Stimulated activated CD8-positive, alpha-beta memory T cell treated with anti-CD3 and anti-CD28 coated beads, Interleukin-4, amount 100 ng/mL, for 4 hours (primary cell): Measurements from ENCODE around the gene SPOCK1.
"Not testable (repeated sequence)": the region's sequence is repeated elsewhere in the genome, so short reads cannot be mapped to it uniquely, and the experiment has no call there.

ENCODE experiments used
- DNase-seq, 2 donors: peaks; one replicate each; pipeline ENCODE4 v3.0.0-alpha.2; 2020; ENCODE audit warnings: low read depth in 2 of 2, low spot score in 1 of 2

The SPOCK1 gene

GRCh38 chr5:137498736-137499505 lies at the start of gene SPOCK1:
TSS of gene SPOCK1 (minus strand) at chr5:137499326.
- DNase-seq: no peak

DNA sequence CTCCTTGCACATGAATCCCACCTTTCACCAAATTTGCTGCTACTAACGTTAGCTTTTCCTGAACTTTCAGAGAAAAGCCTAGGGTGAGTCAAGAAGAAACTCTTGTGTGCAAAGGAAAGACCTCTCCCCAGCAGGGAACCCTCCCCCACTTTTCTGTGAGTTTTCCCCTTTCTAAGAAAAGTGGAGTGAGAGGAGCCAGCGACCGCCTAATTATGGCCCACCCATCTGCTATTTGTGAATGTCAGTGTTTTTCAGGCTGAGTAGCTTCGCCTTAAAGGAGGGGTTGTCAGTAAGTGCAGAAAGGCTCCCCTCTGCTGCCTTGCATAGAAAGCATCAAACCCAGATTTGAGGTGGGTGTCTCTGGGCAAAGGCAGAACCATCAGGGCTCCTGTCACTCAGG lies 46.8 kb upstream of the SPOCK1 start:
- no peak for DNase-seq

DNA sequence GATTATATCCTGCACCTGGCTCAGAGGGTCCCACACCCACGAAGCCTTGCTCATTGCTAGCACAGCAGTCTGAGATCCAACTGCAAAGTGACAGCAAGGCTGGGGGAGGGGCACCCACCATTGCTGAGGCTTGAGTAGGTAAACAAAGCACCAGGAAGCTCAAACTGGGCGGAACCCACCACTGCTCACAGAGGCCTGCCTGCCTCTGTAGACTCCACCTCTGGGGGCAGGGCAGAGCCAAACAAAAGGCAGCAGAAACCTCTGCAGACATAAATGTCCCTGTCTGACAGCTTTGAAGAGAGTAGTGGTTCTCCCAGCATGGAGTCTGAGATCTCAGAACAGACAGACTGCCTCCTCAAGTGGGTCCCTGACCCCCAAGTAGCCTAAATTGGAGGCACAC lies 36.3 kb upstream of the SPOCK1 start:
- DNase-seq: not testable (repeated sequence)

GRCh38 chr5:137533963-137534362 lies 34.8 kb upstream of the SPOCK1 start:
- no peak for DNase-seq

DNA sequence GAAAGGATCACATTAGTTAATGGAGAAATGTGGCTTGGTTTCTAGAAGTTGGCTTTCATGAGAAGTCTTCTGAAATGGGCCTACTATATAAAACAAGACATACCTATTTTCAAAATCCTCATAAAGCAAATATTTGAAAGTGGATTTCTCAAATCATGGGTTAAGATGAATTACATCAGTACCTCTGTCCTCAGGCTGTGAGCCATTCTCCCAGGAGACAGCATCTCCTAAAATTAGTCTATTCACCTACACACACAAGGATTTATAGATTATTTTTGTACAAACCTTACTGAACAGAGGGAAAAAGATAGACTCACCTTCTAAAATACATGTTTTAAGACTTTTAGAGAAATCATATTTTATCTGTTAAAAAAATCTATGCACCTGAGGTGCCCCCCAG lies 32.1 kb upstream of the SPOCK1 start:
- no peak for DNase-seq

- no peak for DNase-seq
These were observed 22.1 kb upstream of the SPOCK1 start for GRCh38 chr5:137521246-137521645.

DNA sequence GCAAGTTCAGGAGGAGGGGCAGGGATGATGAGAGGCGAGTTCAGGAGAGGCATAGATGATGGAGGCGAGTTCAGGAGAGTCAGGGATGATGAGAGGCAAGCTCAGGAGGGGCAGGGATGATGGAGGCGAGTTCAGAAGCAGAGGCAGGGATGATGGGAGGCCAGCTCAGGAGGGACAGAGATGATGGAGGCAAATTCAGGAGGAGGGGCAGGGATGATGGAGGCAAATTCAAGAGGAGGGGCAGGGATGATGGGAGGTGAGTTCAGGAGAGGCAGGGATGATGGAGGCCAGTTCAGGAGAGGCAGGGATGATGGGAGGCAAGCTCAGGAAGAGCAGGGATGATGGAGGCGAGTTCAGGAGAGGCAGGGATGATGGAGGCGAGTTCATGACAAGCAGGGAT lies 17.8 kb upstream of the SPOCK1 start:
- DNase-seq: no peak

GRCh38 chr5:137516251-137516797 lies 17.2 kb upstream of the SPOCK1 start:
- no peak for DNase-seq

DNA sequence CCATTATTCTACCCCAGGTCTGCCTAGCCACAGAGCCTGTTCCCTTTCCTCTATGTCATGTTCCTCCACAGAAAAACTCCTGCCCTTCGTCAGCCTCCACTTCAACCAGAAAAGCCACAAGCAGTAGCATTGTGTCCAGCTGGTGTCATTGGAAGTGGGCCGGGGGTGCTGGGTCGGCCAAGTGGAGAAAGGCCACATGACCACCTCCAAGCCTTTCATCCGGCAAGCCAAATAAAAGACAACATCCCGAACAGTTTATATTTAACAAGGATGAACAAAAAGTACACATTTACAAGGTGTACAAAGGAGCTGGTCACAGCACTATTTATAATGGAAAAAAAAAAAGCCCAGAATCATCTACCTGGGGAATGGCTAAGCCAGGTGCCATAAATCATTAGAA lies 16.1 kb upstream of the SPOCK1 start:
- DNase-seq: no peak

DNA sequence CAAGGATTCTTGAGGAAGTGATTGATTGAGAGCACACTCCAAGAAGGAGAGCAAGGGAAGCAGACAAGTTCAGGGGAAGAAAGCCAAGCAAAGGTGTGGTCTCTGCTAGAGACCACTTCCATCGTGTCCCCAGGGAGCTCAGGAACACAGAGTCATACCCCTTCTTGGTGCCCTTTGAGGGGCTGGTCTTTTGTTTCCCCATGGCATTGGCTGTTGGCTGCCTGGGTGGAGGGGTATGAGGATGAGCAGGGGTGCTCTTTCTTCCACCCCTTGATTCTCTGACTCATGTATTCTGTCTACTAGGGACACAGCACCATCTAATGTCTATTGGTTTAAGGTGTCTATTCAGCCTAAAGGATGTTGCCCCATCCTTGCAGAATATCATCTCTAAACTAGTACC lies 11.5 kb upstream of the SPOCK1 start:
- DNase-seq: no peak

- DNase-seq: no peak
These were observed 8.0 kb upstream of the SPOCK1 start for GRCh38 chr5:137507150-137507549.

GRCh38 chr5:137506296-137506695 lies 7.2 kb upstream of the SPOCK1 start:
- no peak for DNase-seq

- DNase-seq: no peak
These were observed 5.8 kb upstream of the SPOCK1 start for GRCh38 chr5:137504916-137505315.

GRCh38 chr5:137503456-137503855 lies 4.3 kb upstream of the SPOCK1 start:
- no peak for DNase-seq

DNA sequence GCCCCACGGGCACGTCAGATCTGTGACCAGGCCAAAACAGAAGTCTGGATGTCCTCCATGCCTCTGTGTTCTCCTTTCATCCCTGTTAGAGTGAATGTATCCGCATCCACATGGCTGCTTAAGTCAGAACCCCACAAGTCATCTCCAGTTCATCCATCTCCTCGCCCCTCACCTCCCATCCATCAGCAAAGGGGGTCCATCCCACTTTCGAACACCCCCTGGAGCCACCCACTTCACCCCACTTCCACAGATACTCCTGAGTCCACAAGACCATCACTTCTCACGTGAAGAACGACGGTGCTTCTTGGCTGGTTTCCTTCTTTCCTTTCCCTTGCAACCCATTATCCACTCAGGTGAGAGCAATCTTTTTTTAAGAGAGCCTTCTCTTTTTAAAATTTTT lies 3.5 kb upstream of the SPOCK1 start:
- no peak for DNase-seq

DNA sequence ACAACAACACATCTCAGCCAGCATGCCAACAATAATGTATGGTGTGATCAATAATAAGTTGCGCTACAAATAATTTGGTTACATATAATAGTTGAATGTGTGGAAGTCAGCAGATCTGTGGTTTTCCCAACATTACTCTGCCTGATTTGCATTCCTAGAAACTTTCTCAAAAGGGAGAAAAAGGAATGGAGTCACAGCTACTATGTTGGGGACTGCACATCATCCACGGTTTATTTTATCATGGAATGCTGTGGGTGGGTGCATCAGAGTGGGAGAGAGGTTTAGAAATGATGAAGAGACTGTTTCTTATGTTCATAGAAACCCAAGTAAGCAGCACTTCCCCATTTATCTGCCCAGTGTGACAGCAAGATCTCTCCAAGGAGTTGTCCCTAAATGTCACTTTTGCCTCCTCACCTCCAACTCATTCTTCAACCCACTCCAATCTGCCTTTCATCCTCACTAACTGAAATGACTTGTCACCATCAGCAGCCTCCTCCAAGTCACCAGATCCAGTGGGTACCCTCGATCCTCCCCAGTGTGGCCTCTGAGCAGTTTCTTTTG lies 2.8 kb upstream of the SPOCK1 start:
- no peak for DNase-seq

GRCh38 chr5:137501226-137501625 lies 2.1 kb upstream of the SPOCK1 start:
- no peak for DNase-seq

GRCh38 chr5:137500615-137501225 lies 1.6 kb upstream of the SPOCK1 start:
- DNase-seq: no peak

DNA sequence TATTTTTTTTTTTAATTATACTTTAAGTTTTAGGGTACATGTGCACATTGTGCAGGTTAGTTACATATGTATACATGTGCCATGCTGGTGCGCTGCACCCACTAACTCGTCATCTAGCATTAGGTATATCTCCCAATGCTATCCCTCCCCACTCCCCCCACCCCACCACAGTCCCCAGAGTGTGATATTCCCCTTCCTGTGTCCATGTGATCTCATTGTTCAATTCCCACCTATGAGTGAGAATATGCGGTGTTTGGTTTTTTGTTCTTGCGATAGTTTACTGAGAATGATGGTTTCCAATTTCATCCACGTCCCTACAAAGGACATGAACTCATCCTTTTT lies 351 bp upstream of the SPOCK1 start:
- not testable (repeated sequence) for DNase-seq

GRCh38 chr5:137498301-137498735 lies 808 bp downstream of the SPOCK1 start:
- DNase-seq: no peak

- DNase-seq: no peak
These were observed 1.5 kb downstream of the SPOCK1 start for GRCh38 chr5:137497396-137498290.
